GM12878 (cell line): Measurements from ENCODE around the gene MYNN. TPM values are rescaled to one million over a fixed set of nuclear protein-coding genes. Genes with fewer than 3 reads are reported as not detected.

Source experiments
- ATAC-seq: fragments of 200-7000 bp; cut with Tn5 transposase; 3 replicates; pipeline ENCODE4 v1.9.1; 2020; ENCODE audit warnings: mild to moderate bottlenecking, moderate library complexity
- BruUV-seq: library from RNA; stranded (reverse); fragments of 400-500 nt; replicated peaks from 2 replicates; lab custom pipeline; 2021; lab: Mats Ljungman, UMichigan
- CTCF ChIA-PET: fragments of 300-600 bp; sonication (Branson Sonifier 250); formaldehyde crosslinking; extraction: SDS; loops from one replicate; lab custom pipeline; 2021; ENCODE audit warnings: inconsistent platforms; lab: Yijun Ruan, JAX
- POLR2A ChIA-PET: fragments of 350-600 bp; formaldehyde crosslinking; extraction: SDS; loops from one replicate; lab custom pipeline; 2021; ENCODE audit warnings: inconsistent platforms; lab: Charles Lee
- RAD21 ChIA-PET: fragments of 300-600 bp; sonication (Branson Sonifier 250); formaldehyde crosslinking; loops from one replicate; lab custom pipeline; 2023; ENCODE audit warnings: antibody characterized with exemption; ENCODE audit not compliant: unreplicated experiment; lab: Charles Lee
- SMC1A ChIA-PET: fragments of 300-600 bp; sonication (Branson Sonifier 250); formaldehyde crosslinking; loops from one replicate; lab custom pipeline; 2023; ENCODE audit not compliant: unreplicated experiment, uncharacterized antibody; lab: Charles Lee
- DNase-seq: peaks from one replicate; pipeline ENCODE4 v3.0.0-alpha.2; 2011; ENCODE audit warnings: low read depth, low spot score
- FAIRE-seq: peaks from 3 replicates; lab custom pipeline; 2011; peaks lifted over from hg19 to GRCh38; lab: Jason Lieb, UNC
- H2AFZ ChIP-seq: 2 replicates; pipeline ENCODE4 v1.6.0; 2011; ENCODE audit warnings: low read depth, low read length, control low read depth; ENCODE audit not compliant: control insufficient read depth
- H3K27ac ChIP-seq: 2 replicates; pipeline ENCODE4 v1.5.1; 2011; ENCODE audit warnings: control low read depth; ENCODE audit not compliant: control insufficient read depth, insufficient read depth
- H3K27me3 ChIP-seq, 2 experiments: replicated peaks in 1 of 2; 2 replicates each; pipeline versions ENCODE4 v1.6.0 to v1.6.1; 2011; ENCODE audit warnings: low read length in 1 of 2; ENCODE audit not compliant: control insufficient read depth in 2 of 2, insufficient read depth in 2 of 2
- H3K36me3 ChIP-seq, 2 experiments: 2 replicates each; pipeline ENCODE4 v1.5.1; 2011; ENCODE audit warnings: low read length in 1 of 2; ENCODE audit not compliant: control insufficient read depth in 2 of 2, insufficient read depth in 2 of 2
- H3K4me1 ChIP-seq: 2 replicates; pipeline ENCODE4 v1.6.1; 2011; ENCODE audit warnings: mild to moderate bottlenecking, low read length, moderate library complexity, mixed read lengths; ENCODE audit not compliant: control insufficient read depth, insufficient read depth
- H3K4me2 ChIP-seq: 2 replicates; pipeline ENCODE4 v1.6.0; 2011; ENCODE audit warnings: control low read depth; ENCODE audit not compliant: control insufficient read depth, insufficient read depth
- H3K4me3 ChIP-seq: fragments of 200-600 bp; sonication (generic); 2 replicates; pipeline ENCODE4 v1.5.1; 2016
- H3K79me2 ChIP-seq: 2 replicates; pipeline ENCODE4 v1.6.0; 2011; ENCODE audit warnings: low read length; ENCODE audit not compliant: control insufficient read depth, insufficient read depth
- H3K9ac ChIP-seq: 2 replicates; pipeline ENCODE4 v1.8.0; 2011; ENCODE audit warnings: low read length, control low read depth, mixed read lengths; ENCODE audit not compliant: control insufficient read depth, insufficient read depth
- H3K9me3 ChIP-seq: replicated peaks from 3 replicates; pipeline ENCODE4 v1.5.1; 2011; ENCODE audit warnings: mild to moderate bottlenecking, low read length; ENCODE audit not compliant: control insufficient read depth, insufficient read depth
- H4K20me1 ChIP-seq: 2 replicates; pipeline ENCODE4 v1.6.0; 2011; ENCODE audit not compliant: control insufficient read depth, insufficient read depth
- ATF7 ChIP-seq: fragments of 450-650 bp; IDR thresholded peaks from 2 replicates; pipeline ENCODE4 v1.6.1; 2016; ENCODE audit warnings: low read depth, mild to moderate bottlenecking
- BRCA1 ChIP-seq: IDR thresholded peaks from 2 replicates; pipeline ENCODE4 v1.6.1; 2011; ENCODE audit warnings: low read depth, low read length, improper control_type of control experiment
- ETV6 ChIP-seq, 2 experiments: fragments of 450-650 bp in 1 of 2; IDR thresholded peaks in 1 of 2; conservative IDR thresholded peaks in 1 of 2; 2 replicates each; pipeline ENCODE4 v1.6.1; 2014; ENCODE audit warnings: antibody characterized with exemption in 1 of 2, borderline replicate concordance in 1 of 2, low read depth in 1 of 2, mild to moderate bottlenecking in 1 of 2, moderate library complexity in 1 of 2
- IKZF2 ChIP-seq, 2 experiments: fragments of 450-650 bp; IDR thresholded peaks; 2 replicates each; pipeline ENCODE4 v1.6.1; 2017; ENCODE audit warnings: mild to moderate bottlenecking in 2 of 2, moderate library complexity in 2 of 2
- KDM1A ChIP-seq: fragments of 200-600 bp; sonication (generic); IDR thresholded peaks from 2 replicates; pipeline ENCODE4 v1.6.1; 2016; ENCODE audit warnings: borderline replicate concordance
- NR2F1 ChIP-seq: fragments of 450-650 bp; conservative IDR thresholded peaks from 2 replicates; pipeline ENCODE4 v1.6.1; 2017; ENCODE audit warnings: mild to moderate bottlenecking
- RBBP5 ChIP-seq: fragments of 200-600 bp; sonication (generic); conservative IDR thresholded peaks from 2 replicates; pipeline ENCODE4 v1.6.1; 2016
- RUNX3 ChIP-seq: IDR thresholded peaks from 2 replicates; pipeline ENCODE4 v1.6.1; 2012; ENCODE audit warnings: low read length, inconsistent platforms
- SMC3 ChIP-seq: IDR thresholded peaks from 2 replicates; pipeline ENCODE4 v1.6.1; 2011; ENCODE audit warnings: low read length, improper control_type of control experiment, borderline replicate concordance
- TARDBP ChIP-seq: IDR thresholded peaks from 2 replicates; pipeline ENCODE4 v1.6.1; 2016; ENCODE audit warnings: borderline replicate concordance
- TCF12 ChIP-seq: IDR thresholded peaks from 2 replicates; pipeline ENCODE4 v1.6.1; 2011; ENCODE audit warnings: low read depth, mild to moderate bottlenecking, low read length
- ZBED1 ChIP-seq: IDR thresholded peaks from 2 replicates; pipeline ENCODE4 v1.6.1; 2016; ENCODE audit warnings: borderline replicate concordance
- ZNF384 ChIP-seq: IDR thresholded peaks from 2 replicates; pipeline ENCODE4 v1.6.1; 2012; ENCODE audit warnings: low read depth, mild to moderate bottlenecking, low read length, improper control_type of control experiment, borderline replicate concordance
- WGBS: methylation state at CpG from one replicate; pipeline ENCODE4 v1.1.6; 2016; ENCODE audit warnings: low lambda C conversion rate; ENCODE audit not compliant: insufficient replicate concordance, insufficient coverage; ENCODE audit errors: missing lambda C conversion rate; 5-methylcytosine and 5-hydroxymethylcytosine counted together
- in situ Hi-C: fragments of 300-500 bp; cut with MboI; formaldehyde crosslinking; loops from 9 replicates; pipeline ENCODE4 v1.14.3; 2018; ENCODE audit warnings: mixed read lengths
- intact Hi-C: fragments of 100-400 bp; cut with micrococcal nuclease; formaldehyde crosslinking; loops from one replicate; pipeline ENCODE4 v1.14.2; 2022; ENCODE audit not compliant: unreplicated experiment
- polyA plus RNA-seq, 11 experiments: library from polyadenylated mRNA; depleted of rRNA in 4 of 11; unstranded in 6 of 11; stranded (reverse) in 5 of 11; fragments of >200 nt; fragmentation: Nextera tagmentation in 4 of 11; fragmentation: Illumina TruSeq in 1 of 11; extraction: Ambion mirVana in 4 of 11; extraction: Trizol in 1 of 11; gene quantifications; 1 replicate in 1 of 11; 2 replicates in 10 of 11; pipeline versions ENCODE4 v1.2.1 to v1.2.3, GENCODE V29; 2011 to 2016; ENCODE audit warnings: inconsistent platforms in 2 of 11, missing spikeins in 2 of 11, low read depth in 1 of 11
- total RNA-seq, 4 experiments: library from RNA; depleted of rRNA in 3 of 4; stranded (reverse); fragments of >200 nt in 3 of 4; fragmentation: Illumina TruSeq in 1 of 4; extraction: Trizol in 1 of 4; gene quantifications; 2 replicates each; pipeline versions ENCODE4 v1.2.1 to v1.2.3, GENCODE V29; 2013 to 2021
- TF ChIP-seq, protein P1 (sequence below): fragments of 450-650 bp; IDR thresholded peaks from 2 replicates; pipeline ENCODE4 v1.6.1; 2017; ENCODE audit warnings: mild to moderate bottlenecking, low read depth, inconsistent platforms; ENCODE audit not compliant: poor library complexity, severe bottlenecking
- TF ChIP-seq, protein P2 (sequence below): IDR thresholded peaks from 2 replicates; pipeline ENCODE4 v1.6.1; 2012; ENCODE audit warnings: improper control_type of control experiment, low read depth, low read length; ENCODE audit not compliant: insufficient replicate concordance
- TF ChIP-seq, protein P3 (sequence below): IDR thresholded peaks from 2 replicates; pipeline ENCODE4 v1.6.1; 2011; ENCODE audit warnings: borderline replicate concordance, low read depth, mild to moderate bottlenecking, moderate library complexity, mixed read lengths, low read length; ENCODE audit not compliant: insufficient read depth; ENCODE audit errors: extremely low read length

The MYNN gene
- total and polyA plus RNA-seq, 10 of the 15 experiments (the other 5 are each of a cell fraction or from before 2014, with no cell fraction given): 8.8 to 20.5 (median 15.8) TPM

DNA sequence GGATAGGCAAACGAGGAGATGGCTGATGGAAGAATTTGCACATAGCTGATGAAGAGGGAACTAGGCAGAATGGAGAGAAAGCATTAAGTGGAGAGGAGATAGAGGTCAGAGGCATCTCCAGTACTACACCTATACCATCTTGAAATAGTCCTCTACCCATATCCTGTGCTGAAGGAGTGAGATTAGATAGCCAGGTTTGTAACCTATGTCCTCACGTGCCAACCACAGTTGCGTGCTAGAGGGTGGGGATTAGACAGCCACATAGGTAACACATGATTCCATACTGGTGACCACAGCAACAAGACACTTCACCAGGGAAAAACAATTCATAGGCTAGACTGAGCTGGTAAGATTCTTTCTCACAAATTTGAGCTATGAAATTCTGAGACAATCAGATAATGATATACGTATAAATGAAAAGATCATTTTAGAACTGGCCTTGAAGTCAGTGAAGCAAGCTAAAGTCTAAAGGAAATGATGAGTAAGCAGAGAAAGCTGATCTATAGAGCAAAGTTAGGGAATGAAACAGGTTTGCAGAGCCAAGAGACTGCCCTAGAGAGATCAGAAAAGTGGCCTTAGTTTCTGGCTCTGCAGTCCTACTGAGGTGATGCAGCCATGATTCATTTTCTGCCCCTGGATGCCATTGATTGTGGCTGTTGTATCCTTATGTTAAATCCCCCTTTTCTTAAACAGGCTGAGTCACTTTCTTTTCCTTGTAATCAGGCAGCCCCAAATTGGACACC lies 17.7 kb downstream of the MYNN start:
- ChIA-PET SMC1A (interaction anchor here (0.6 to 1.5 kb wide), 2 partner anchors 19 to 20 kb away, joined by 3 read pairs; no protein-coding TSS in a partner anchor), CTCF (interaction anchor here (0.8 kb wide), 1 partner anchor 8 kb away, joined by 3 read pairs; no protein-coding TSS in a partner anchor), POLR2A (interaction anchor here (1.0 kb wide), 1 partner anchor 17 kb away, joined by 4 read pairs; the partner anchor contains the start of gene MYNN), RAD21 (no interaction called here)
- no peaks in the 10 kb centered on the region for H3K4me1 ChIP-seq
- DNase-seq: no peak
- intact Hi-C loops: no loop called here
- no peaks in the 10 kb centered on the region for H4K20me1 ChIP-seq
- in situ Hi-C loops: no loop called here
- no peak overlapping the region for H3K4me3 ChIP-seq
- no TSS peak for BruUV-seq
- FAIRE-seq: no peak
- 78% methylated on average over 4 of the region's 4 CpGs for WGBS
- H2AFZ ChIP-seq: no peak overlapping the region
- H3K9me3 ChIP-seq: no peaks in the 10 kb centered on the region
- no peak overlapping the region for H3K9ac ChIP-seq
- no peaks in the 10 kb centered on the region for H3K27me3 ChIP-seq
- no peaks in the 10 kb centered on the region for H3K79me2 ChIP-seq
- no peak for ATAC-seq
- no peak overlapping the region for H3K4me2 ChIP-seq
- no peak overlapping the region for H3K27ac ChIP-seq
- peaks cover 0 to 18% of the 10 kb centered on the region in 2 experiments; a peak in 2 of 4 replicates for H3K36me3 ChIP-seq
- no peak for TF ChIP-seq ETV6 (conservative IDR thresholded peaks at IDR 0.05 in 1 of 2, IDR thresholded peaks at IDR 0.05 in 1 of 2; ENCODE audit: borderline replicate concordance in 1 of 2, low read depth in 1 of 2)
- TF ChIP-seq, protein P1, sequence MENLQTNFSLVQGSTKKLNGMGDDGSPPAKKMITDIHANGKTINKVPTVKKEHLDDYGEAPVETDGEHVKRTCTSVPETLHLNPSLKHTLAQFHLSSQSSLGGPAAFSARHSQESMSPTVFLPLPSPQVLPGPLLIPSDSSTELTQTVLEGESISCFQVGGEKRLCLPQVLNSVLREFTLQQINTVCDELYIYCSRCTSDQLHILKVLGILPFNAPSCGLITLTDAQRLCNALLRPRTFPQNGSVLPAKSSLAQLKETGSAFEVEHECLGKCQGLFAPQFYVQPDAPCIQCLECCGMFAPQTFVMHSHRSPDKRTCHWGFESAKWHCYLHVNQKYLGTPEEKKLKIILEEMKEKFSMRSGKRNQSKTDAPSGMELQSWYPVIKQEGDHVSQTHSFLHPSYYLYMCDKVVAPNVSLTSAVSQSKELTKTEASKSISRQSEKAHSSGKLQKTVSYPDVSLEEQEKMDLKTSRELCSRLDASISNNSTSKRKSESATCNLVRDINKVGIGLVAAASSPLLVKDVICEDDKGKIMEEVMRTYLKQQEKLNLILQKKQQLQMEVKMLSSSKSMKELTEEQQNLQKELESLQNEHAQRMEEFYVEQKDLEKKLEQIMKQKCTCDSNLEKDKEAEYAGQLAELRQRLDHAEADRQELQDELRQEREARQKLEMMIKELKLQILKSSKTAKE: no peak
- no peak for TF ChIP-seq IKZF2 (IDR thresholded peaks at IDR 0.05)
- TF ChIP-seq BRCA1: no peak
- TF ChIP-seq KDM1A: no peak
- no peak for TF ChIP-seq RUNX3
- TF ChIP-seq, protein P2, sequence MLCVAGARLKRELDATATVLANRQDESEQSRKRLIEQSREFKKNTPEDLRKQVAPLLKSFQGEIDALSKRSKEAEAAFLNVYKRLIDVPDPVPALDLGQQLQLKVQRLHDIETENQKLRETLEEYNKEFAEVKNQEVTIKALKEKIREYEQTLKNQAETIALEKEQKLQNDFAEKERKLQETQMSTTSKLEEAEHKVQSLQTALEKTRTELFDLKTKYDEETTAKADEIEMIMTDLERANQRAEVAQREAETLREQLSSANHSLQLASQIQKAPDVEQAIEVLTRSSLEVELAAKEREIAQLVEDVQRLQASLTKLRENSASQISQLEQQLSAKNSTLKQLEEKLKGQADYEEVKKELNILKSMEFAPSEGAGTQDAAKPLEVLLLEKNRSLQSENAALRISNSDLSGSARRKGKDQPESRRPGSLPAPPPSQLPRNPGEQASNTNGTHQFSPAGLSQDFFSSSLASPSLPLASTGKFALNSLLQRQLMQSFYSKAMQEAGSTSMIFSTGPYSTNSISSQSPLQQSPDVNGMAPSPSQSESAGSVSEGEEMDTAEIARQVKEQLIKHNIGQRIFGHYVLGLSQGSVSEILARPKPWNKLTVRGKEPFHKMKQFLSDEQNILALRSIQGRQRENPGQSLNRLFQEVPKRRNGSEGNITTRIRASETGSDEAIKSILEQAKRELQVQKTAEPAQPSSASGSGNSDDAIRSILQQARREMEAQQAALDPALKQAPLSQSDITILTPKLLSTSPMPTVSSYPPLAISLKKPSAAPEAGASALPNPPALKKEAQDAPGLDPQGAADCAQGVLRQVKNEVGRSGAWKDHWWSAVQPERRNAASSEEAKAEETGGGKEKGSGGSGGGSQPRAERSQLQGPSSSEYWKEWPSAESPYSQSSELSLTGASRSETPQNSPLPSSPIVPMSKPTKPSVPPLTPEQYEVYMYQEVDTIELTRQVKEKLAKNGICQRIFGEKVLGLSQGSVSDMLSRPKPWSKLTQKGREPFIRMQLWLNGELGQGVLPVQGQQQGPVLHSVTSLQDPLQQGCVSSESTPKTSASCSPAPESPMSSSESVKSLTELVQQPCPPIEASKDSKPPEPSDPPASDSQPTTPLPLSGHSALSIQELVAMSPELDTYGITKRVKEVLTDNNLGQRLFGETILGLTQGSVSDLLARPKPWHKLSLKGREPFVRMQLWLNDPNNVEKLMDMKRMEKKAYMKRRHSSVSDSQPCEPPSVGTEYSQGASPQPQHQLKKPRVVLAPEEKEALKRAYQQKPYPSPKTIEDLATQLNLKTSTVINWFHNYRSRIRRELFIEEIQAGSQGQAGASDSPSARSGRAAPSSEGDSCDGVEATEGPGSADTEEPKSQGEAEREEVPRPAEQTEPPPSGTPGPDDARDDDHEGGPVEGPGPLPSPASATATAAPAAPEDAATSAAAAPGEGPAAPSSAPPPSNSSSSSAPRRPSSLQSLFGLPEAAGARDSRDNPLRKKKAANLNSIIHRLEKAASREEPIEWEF: no peak
- no peak for TF ChIP-seq ZBED1
- TF ChIP-seq TCF12: no peak
- TF ChIP-seq, protein P3, sequence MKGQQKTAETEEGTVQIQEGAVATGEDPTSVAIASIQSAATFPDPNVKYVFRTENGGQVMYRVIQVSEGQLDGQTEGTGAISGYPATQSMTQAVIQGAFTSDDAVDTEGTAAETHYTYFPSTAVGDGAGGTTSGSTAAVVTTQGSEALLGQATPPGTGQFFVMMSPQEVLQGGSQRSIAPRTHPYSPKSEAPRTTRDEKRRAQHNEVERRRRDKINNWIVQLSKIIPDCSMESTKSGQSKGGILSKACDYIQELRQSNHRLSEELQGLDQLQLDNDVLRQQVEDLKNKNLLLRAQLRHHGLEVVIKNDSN: no peak
- no peak for TF ChIP-seq RBBP5
- no peak for TF ChIP-seq ZNF384
- TF ChIP-seq ATF7: no peak
- no peak for TF ChIP-seq TARDBP
- no peak for TF ChIP-seq SMC3
- no peak for TF ChIP-seq NR2F1
